Adrenal gland (tissue), 5 donors: ENCODE results near the gene KIF5A.

Experiments used
- CTCF ChIP-seq, 6 experiments: fragments of 450-650 bp in 4 of 6; fragments of 200-600 bp in 2 of 6; sonication (generic) in 1 of 6; IDR thresholded peaks; 1 replicate in 5 of 6; 2 replicates in 1 of 6; pipeline versions ENCODE4 v1.5.1 to v1.8.0; 2016 to 2021; ENCODE audit warnings: antibody characterized with exemption in 6 of 6, mild to moderate bottlenecking in 2 of 6, moderate library complexity in 1 of 6
- POLR2A ChIP-seq, 2 donors: fragments of 450-650 bp; IDR thresholded peaks; one replicate each; pipeline ENCODE4 v1.6.1; 2017; ENCODE audit warnings: antibody characterized with exemption in 2 of 2, mild to moderate bottlenecking in 2 of 2, moderate library complexity in 1 of 2
- donor health status: DM: no; HTN: no; CAD: no.

- no peak for TF ChIP-seq CTCF (IDR thresholded peaks at IDR 0.05)
- no peak for TF ChIP-seq POLR2A (IDR thresholded peaks at IDR 0.05)
Observed at GRCh38 chr12:57602544-57602943, 52.7 kb downstream of the KIF5A start.
